A549 (cell line): ENCODE results near the gene HNF1A.

Experiments
- BHLHE40 ChIP-seq: IDR thresholded peaks from 2 replicates; pipeline ENCODE4 v1.6.1; 2012; ENCODE audit warnings: low read depth, low read length, inconsistent platforms
- CEBPB ChIP-seq, 2 experiments: fragments of >200 bp in 1 of 2; sonication (Bioruptor Twin) in 1 of 2; formaldehyde crosslinking in 1 of 2; IDR thresholded peaks; 2 replicates each; pipeline ENCODE4 v1.6.1; 2012 to 2016
- CHD2 ChIP-seq: fragments of 150-350 bp; IDR thresholded peaks from 2 replicates; pipeline ENCODE4 v1.6.1; 2014; ENCODE audit warnings: low read length; ENCODE audit not compliant: partially characterized antibody
- CTCF ChIP-seq: fragments of >200 bp; sonication (Bioruptor Twin); formaldehyde crosslinking; IDR thresholded peaks from 3 replicates; pipeline ENCODE4 v1.5.1; 2016
- ELK1 ChIP-seq: fragments of 150-350 bp; IDR thresholded peaks from 2 replicates; pipeline ENCODE4 v1.6.1; 2014; ENCODE audit warnings: low read depth, mild to moderate bottlenecking, low read length
- EP300 ChIP-seq, 2 experiments: fragments of >200 bp; sonication (Bioruptor Twin); formaldehyde crosslinking; IDR thresholded peaks; 2 replicates in 1 of 2; 3 replicates in 1 of 2; pipeline ENCODE4 v1.6.1; 2016 to 2017
- MAFK ChIP-seq: fragments of 450-650 bp; IDR thresholded peaks from 2 replicates; pipeline ENCODE4 v1.6.1; 2014; ENCODE audit not compliant: partially characterized antibody
- MAZ ChIP-seq: fragments of 150-350 bp; IDR thresholded peaks from 2 replicates; pipeline ENCODE4 v1.6.1; 2014; ENCODE audit warnings: antibody characterized with exemption, low read depth, low read length, borderline replicate concordance
- POLR2A ChIP-seq: IDR thresholded peaks from 2 replicates; pipeline ENCODE4 v1.6.1; 2012; ENCODE audit warnings: mild to moderate bottlenecking, low read length
- RAD21 ChIP-seq, 2 experiments: fragments of >200 bp in 1 of 2; sonication (Bioruptor Twin) in 1 of 2; formaldehyde crosslinking in 1 of 2; IDR thresholded peaks in 1 of 2; conservative IDR thresholded peaks in 1 of 2; 2 replicates in 1 of 2; 3 replicates in 1 of 2; pipeline ENCODE4 v1.6.1; 2012 to 2018; ENCODE audit warnings: inconsistent platforms in 1 of 2
- REST ChIP-seq: fragments of 200-600 bp; sonication (generic); IDR thresholded peaks from 2 replicates; pipeline ENCODE4 v1.6.1; 2016; ENCODE audit warnings: antibody characterized with exemption, mild to moderate bottlenecking, moderate library complexity
- ZFP36 ChIP-seq: fragments of 450-650 bp; IDR thresholded peaks from 2 replicates; pipeline ENCODE4 v1.6.1; 2014; ENCODE audit warnings: borderline replicate concordance; ENCODE audit not compliant: partially characterized antibody

GRCh38 chr12:120930032-120930431 is 48.3 kb upstream of the HNF1A start:
- TF ChIP-seq CEBPB (IDR thresholded peaks at IDR 0.05) (no peak), BHLHE40 (no peak), MAFK (no peak), CHD2 (no peak), EP300 (IDR thresholded peaks at IDR 0.05) (no peak), CTCF (no peak), ELK1 (no peak), REST (no peak), RAD21 (conservative IDR thresholded peaks at IDR 0.05 in 1 of 2, IDR thresholded peaks at IDR 0.05 in 1 of 2) (no peak), ZFP36 (no peak), MAZ (no peak), POLR2A (no peak)
